Measurements from ENCODE around the gene MOK.

GRCh38 chr14:102346645-102347044 lies 41.7 kb upstream of the MOK start:
- TF ChIP-seq CTCF (conservative IDR thresholded peaks at IDR 0.05) (no peak), ZFX (IDR thresholded peaks at IDR 0.05) (no peak)

All from C4-2B (cell line).